GM23248 (cell line): ENCODE data around the gene CHRM3. TPM values are rescaled to one million over a fixed set of nuclear protein-coding genes. Genes with fewer than 3 reads are reported as not detected.

Experiments
- DNase-seq: peaks from one replicate; pipeline ENCODE4 v3.0.0-alpha.2; 2015
- H2AFZ ChIP-seq: fragments of 200-600 bp; sonication (generic); 2 replicates; pipeline ENCODE4 v1.6.1; 2016; ENCODE audit warnings: antibody characterized with exemption
- H3F3A ChIP-seq: fragments of 200-600 bp; sonication (generic); 2 replicates; pipeline ENCODE4 v1.6.1; 2016; ENCODE audit warnings: mild to moderate bottlenecking, antibody characterized with exemption, mixed run types; ENCODE audit not compliant: insufficient read depth
- H3K27ac ChIP-seq: fragments of 200-600 bp; sonication (generic); 2 replicates; pipeline ENCODE4 v1.5.1; 2016; ENCODE audit warnings: mild to moderate bottlenecking
- H3K27me3 ChIP-seq: fragments of 200-600 bp; sonication (generic); replicated peaks from 2 replicates; pipeline ENCODE4 v1.6.1; 2016; ENCODE audit warnings: mild to moderate bottlenecking; ENCODE audit not compliant: insufficient read depth
- H3K36me3 ChIP-seq: fragments of 200-600 bp; sonication (generic); 2 replicates; pipeline ENCODE4 v1.6.1; 2016; ENCODE audit warnings: low read depth, mild to moderate bottlenecking
- H3K4me1 ChIP-seq: fragments of 200-600 bp; sonication (generic); 2 replicates; pipeline ENCODE4 v1.6.1; 2016; ENCODE audit warnings: mild to moderate bottlenecking; ENCODE audit not compliant: insufficient read depth
- H3K4me2 ChIP-seq: fragments of 200-600 bp; sonication (generic); one replicate; pipeline ENCODE4 v1.6.1; 2016; ENCODE audit warnings: mild to moderate bottlenecking; ENCODE audit not compliant: unreplicated experiment
- H3K4me3 ChIP-seq: fragments of 200-600 bp; sonication (generic); 2 replicates; pipeline ENCODE4 v1.5.1; 2016; ENCODE audit warnings: mild to moderate bottlenecking
- H3K79me2 ChIP-seq: fragments of 200-600 bp; sonication (generic); 2 replicates; pipeline ENCODE4 v1.6.1; 2016; ENCODE audit warnings: mild to moderate bottlenecking; ENCODE audit not compliant: insufficient read depth
- H3K9ac ChIP-seq: fragments of 200-600 bp; sonication (generic); 2 replicates; pipeline ENCODE4 v1.6.1; 2016; ENCODE audit warnings: mild to moderate bottlenecking
- H3K9me2 ChIP-seq: fragments of 200-600 bp; sonication (generic); 2 replicates; pipeline ENCODE4 v1.6.1; 2016; ENCODE audit warnings: mixed run types, mild to moderate bottlenecking, moderate library complexity; ENCODE audit not compliant: insufficient read depth
- H3K9me3 ChIP-seq: fragments of 200-600 bp; sonication (generic); one replicate; pipeline ENCODE4 v1.6.1; 2017; ENCODE audit warnings: low read depth
- H4K20me1 ChIP-seq: fragments of 200-600 bp; sonication (generic); 2 replicates; pipeline ENCODE4 v1.6.0; 2016; ENCODE audit not compliant: insufficient read depth
- EZH2 ChIP-seq: fragments of 200-600 bp; sonication (generic); IDR thresholded peaks from 2 replicates; pipeline ENCODE4 v1.6.1; 2018; ENCODE audit warnings: antibody characterized with exemption, mild to moderate bottlenecking; ENCODE audit not compliant: insufficient read depth, poor library complexity, severe bottlenecking
- EZH2phosphoT487 ChIP-seq: fragments of 200-600 bp; sonication (generic); IDR thresholded peaks from 2 replicates; pipeline ENCODE4 v1.6.1; 2018; ENCODE audit warnings: antibody characterized with exemption, moderate library complexity, mild to moderate bottlenecking, low read depth; ENCODE audit not compliant: insufficient read depth
- WGBS, 2 experiments: methylation state at CpG; one replicate each; pipeline ENCODE4 v1.1.6; 2015 to 2017; ENCODE audit warnings: low lambda C conversion rate in 2 of 2, low coverage in 1 of 2; ENCODE audit errors: missing lambda C conversion rate in 2 of 2; 5-methylcytosine and 5-hydroxymethylcytosine counted together
- in situ Hi-C: fragments of 300-500 bp; cut with MboI; formaldehyde crosslinking; loops from 2 replicates; pipeline ENCODE4 v1.15.0; 2020
- polyA plus RNA-seq: library from polyadenylated mRNA; unstranded; fragments of >200 nt; fragmentation: Nextera tagmentation; extraction: Ambion mirVana; gene quantifications from 2 replicates; pipeline ENCODE4 v1.2.1, GENCODE V29; 2016
- total RNA-seq: library from RNA; depleted of rRNA; stranded (reverse); fragments of >200 nt; shearing (Covaris generic); gene quantifications from 2 replicates; pipeline ENCODE4 v1.2.3, GENCODE V29; 2014; rRNA removed

The CHRM3 gene
- total RNA-seq = not detected in 2 replicates
- not detected in 2 replicates for polyA plus RNA-seq

DNA sequence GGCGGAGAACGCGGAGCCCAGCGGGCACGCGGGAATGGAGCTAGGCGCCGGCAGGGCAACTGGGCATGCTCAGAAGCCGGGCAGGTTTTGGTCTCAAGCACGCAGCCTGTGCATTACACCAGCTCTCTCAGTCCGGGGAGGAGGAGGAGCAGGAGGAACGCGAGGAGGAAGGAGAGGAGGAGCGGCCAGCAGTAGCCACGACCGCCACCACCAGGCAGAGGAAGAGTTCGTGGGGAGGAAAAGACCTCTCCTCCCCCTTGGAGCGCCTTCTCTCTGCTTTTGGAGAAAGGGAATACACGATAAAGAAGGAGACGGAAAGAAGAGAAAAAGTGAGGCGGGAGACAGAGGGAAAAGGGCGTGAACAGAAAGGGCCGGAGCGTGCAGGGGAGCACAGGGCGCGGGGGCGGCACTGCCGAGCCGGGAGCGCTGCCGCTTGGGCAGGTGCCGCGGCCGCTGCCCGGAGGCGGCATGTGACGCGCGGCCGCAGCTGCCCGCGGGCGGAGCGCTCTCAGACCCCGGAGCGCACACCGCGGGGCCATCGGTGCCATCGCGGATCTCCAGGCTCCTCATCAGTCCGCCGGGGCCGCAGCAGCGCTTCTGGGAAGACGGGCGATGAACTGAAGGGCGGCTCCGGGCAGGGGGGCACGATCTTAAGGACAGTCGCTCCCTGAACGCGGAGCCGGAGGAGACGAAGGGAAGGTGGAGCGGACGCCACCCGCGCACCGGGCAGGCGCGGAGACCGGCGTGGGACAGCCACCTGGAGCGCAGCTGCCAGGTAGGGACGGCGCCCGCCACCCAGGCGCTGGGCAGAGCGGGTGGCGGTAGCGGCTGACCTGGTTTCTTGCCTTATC is at the start of gene CHRM3:
TSS of gene CHRM3 (plus strand) at position 116 of the 851 bp plus-strand sequence. CDS start 520,884 bp downstream, outside the sequence.
- H3K4me3 ChIP-seq = no peak within 1 kb of the TSS
- H2AFZ ChIP-seq = no peak within 1 kb of the TSS

DNA sequence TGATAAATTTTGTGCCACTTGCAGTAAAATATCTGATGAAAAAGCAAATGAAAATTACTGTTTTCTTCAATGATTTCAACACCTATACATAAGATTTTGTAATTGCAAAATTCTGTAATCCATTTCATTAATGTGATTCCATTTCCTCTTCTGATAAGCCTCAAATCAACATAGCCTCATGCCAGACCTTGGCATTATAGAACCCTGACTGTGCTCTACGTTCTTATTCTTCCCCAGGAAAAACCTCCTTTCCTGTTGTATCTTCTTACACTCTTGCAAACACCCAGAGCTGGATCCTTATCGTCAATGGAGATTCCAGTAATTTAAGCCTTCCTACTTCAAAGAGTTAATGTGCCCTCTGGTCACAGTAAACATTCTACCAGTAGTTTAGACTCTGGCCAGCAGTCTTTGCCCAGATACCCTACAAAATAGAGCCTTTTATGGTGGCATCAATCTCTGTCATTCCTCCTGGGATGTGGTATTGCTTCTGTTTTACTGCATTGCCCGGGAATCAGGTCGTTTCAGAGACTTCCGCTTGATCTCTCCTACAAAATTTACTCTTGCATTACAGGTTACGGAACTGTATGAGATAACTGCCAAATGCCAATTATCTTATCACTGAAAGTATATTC is 48.5 kb upstream of the CHRM3 start:
- Histone ChIP-seq H2AFZ (no peak overlapping the region), H3K4me1 (no peaks in the 10 kb centered on the region), H3K9ac (no peak overlapping the region), H3K4me3 (no peak overlapping the region), H3K27me3 (no peaks in the 10 kb centered on the region), H3K79me2 (no peaks in the 10 kb centered on the region), H3F3A (no peaks in the 10 kb centered on the region), H4K20me1 (no peaks in the 10 kb centered on the region), H3K9me3 (no peaks in the 10 kb centered on the region), H3K4me2 (no peak overlapping the region), H3K36me3 (no peaks in the 10 kb centered on the region), H3K9me2 (no peaks in the 10 kb centered on the region), H3K27ac (no peak overlapping the region)
- WGBS, 2 experiments = 11 to 27% methylated on average over 6 of the region's 6 CpGs
- DNase-seq = no peak
- in situ Hi-C loops = no loop called here
- TF ChIP-seq EZH2 = no peak
- no peak for TF ChIP-seq EZH2phosphoT487

More for the DNA sequence above, at the start of gene CHRM3:
- H3K4me2 ChIP-seq = no peak within 1 kb of the TSS
- H3K9me3 ChIP-seq = no peaks in the 10 kb centered on the region
- H3K9me2 ChIP-seq = no peaks in the 10 kb centered on the region
- TF ChIP-seq EZH2phosphoT487 = no peak
- no peak for TF ChIP-seq EZH2
- H3K27me3 ChIP-seq = peaks cover 56% of the 10 kb centered on the region
- H3K27ac ChIP-seq = no peak within 1 kb of the TSS
- no peak within 1 kb of the TSS for H3K9ac ChIP-seq
- WGBS, 2 experiments = 4 to 5% methylated on average over 65 to 81 of the region's 82 CpGs
- H3K4me1 ChIP-seq = no peaks in the 10 kb centered on the region
- in situ Hi-C loops = no loop called here
- H4K20me1 ChIP-seq = no peaks in the 10 kb centered on the region
- H3K36me3 ChIP-seq = no peaks in the 10 kb centered on the region
- peak; percentile 6 for DNase-seq
- H3F3A ChIP-seq = no peaks in the 10 kb centered on the region
- H3K79me2 ChIP-seq = no peaks in the 10 kb centered on the region

DNA sequence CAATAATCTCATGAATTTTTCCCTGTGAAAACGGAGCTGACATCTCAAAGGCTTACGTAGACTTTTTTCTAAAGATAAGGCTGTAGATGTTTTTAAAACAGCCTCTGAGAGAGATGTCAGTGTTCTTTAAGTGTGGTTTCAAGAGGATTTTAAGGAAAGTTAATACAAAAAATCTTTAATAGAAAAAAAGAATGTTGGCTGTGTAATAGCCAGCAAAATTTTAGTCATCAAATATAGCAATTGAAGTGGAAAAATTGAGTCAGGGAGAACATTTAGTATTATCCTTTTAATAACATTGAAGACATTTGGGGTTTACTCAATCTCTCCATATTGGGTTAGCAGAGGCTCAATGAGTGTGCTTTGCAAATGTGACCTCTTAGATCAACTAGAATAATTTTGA is 38.6 kb upstream of the CHRM3 start:
- in situ Hi-C loops = no loop called here
- Histone ChIP-seq H3K27me3 (no peaks in the 10 kb centered on the region), H3F3A (no peaks in the 10 kb centered on the region), H3K36me3 (no peaks in the 10 kb centered on the region), H4K20me1 (no peaks in the 10 kb centered on the region), H3K4me3 (no peak overlapping the region), H3K4me2 (no peak overlapping the region), H3K79me2 (no peaks in the 10 kb centered on the region), H3K4me1 (no peaks in the 10 kb centered on the region), H3K9ac (no peak overlapping the region), H2AFZ (no peak overlapping the region), H3K27ac (no peak overlapping the region), H3K9me3 (no peaks in the 10 kb centered on the region), H3K9me2 (no peaks in the 10 kb centered on the region)
- WGBS, 2 experiments = 31 to 32% methylated on average over 2 of the region's 2 CpGs
- DNase-seq = no peak
- TF ChIP-seq EZH2phosphoT487 = no peak
- TF ChIP-seq EZH2 = no peak

DNA sequence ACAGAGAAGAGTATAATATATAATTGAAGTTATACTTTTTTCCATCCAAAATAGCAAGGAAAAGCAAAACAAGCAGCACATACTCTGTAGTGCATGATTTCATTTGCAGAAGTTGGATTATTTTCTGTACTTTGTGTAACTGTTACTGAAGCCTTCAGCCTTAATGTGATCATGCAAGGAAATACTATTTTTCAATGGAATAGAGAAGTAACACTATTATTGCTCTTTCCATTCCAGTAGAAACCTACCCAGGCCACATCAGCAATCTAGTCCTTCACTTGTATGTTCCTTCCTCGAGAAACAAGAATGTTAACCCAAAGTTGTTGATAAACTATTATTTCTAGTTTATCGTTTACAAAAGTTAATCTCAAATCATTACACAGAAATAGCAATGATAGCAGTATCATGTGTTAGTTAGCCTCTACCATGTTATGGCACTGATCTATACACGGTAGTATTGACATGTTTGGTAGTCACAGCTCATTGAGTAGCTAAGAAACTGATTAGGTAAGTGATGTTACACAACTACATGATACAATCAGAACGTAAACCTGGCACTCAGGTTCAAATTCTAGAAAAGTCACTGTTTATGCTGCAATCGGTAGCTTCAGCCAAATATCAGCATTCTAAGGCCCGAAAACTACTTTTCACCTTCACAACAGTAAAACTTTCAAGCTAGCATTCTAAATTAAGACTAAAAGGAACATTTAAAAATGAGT is 37.6 kb upstream of the CHRM3 start:
- H3K9ac ChIP-seq = no peak overlapping the region
- in situ Hi-C loops = no loop called here
- no peak overlapping the region for H2AFZ ChIP-seq
- no peaks in the 10 kb centered on the region for H3K9me3 ChIP-seq
- no peak for TF ChIP-seq EZH2
- no peak for TF ChIP-seq EZH2phosphoT487
- no peak overlapping the region for H3K4me3 ChIP-seq
- H3K36me3 ChIP-seq = no peaks in the 10 kb centered on the region
- no peak for DNase-seq
- no peaks in the 10 kb centered on the region for H3K27me3 ChIP-seq
- H3K4me1 ChIP-seq = no peaks in the 10 kb centered on the region
- no peak overlapping the region for H3K4me2 ChIP-seq
- H3F3A ChIP-seq = no peaks in the 10 kb centered on the region
- no peaks in the 10 kb centered on the region for H3K79me2 ChIP-seq
- no peaks in the 10 kb centered on the region for H3K9me2 ChIP-seq
- no peak overlapping the region for H3K27ac ChIP-seq
- H4K20me1 ChIP-seq = no peaks in the 10 kb centered on the region
- 14 to 23% methylated on average over 6 of the region's 6 CpGs for WGBS, 2 experiments
